HepG2 (cell line): ENCODE results near the gene NAP1L1. TPM values are rescaled to one million over a fixed set of nuclear protein-coding genes. Genes with fewer than 3 reads are reported as not detected.

Source experiments
- ATAC-seq: fragments of 200-7000 bp; cut with Tn5 transposase; 3 replicates; pipeline ENCODE4 v1.9.1; 2020; ENCODE audit warnings: mild to moderate bottlenecking, moderate library complexity
- BruUV-seq: library from RNA; stranded (reverse); fragments of 400-500 nt; replicated peaks from 2 replicates; lab custom pipeline; 2021; lab: Mats Ljungman, UMichigan
- CTCF ChIA-PET: fragments of 300-600 bp; formaldehyde crosslinking; extraction: SDS; loops from one replicate; lab custom pipeline; 2021; ENCODE audit warnings: low total read pairs, inconsistent platforms, low intra/inter-chr PET ratio; lab: Yijun Ruan, JAX
- POLR2A ChIA-PET: fragments of 350-600 bp; sonication (Branson Sonifier 250); formaldehyde crosslinking; loops from one replicate; lab custom pipeline; 2020; ENCODE audit warnings: antibody characterized with exemption, inconsistent platforms; lab: Yijun Ruan, JAX
- DNase-seq: peaks from one replicate; pipeline ENCODE4 v3.0.0-alpha.2; 2015; ENCODE audit warnings: low spot score
- FAIRE-seq: peaks from 3 replicates; lab custom pipeline; 2011; peaks lifted over from hg19 to GRCh38; lab: Jason Lieb, UNC
- H2AFZ ChIP-seq: one replicate; pipeline ENCODE4 v1.6.1; 2011; ENCODE audit warnings: low read length, inconsistent platforms
- H3K27ac ChIP-seq: fragments of 300-600 bp; 3 replicates; pipeline ENCODE4 v1.8.0; 2011; ENCODE audit warnings: mixed run types, mild to moderate bottlenecking, mixed read lengths, low read length, inconsistent platforms; ENCODE audit not compliant: insufficient read depth; ENCODE audit errors: extremely low read length
- H3K27me3 ChIP-seq, 2 experiments: fragments of 200-600 bp in 1 of 2; 2 replicates in 1 of 2; 3 replicates in 1 of 2; pipeline versions ENCODE4 v1.6.0 to v1.8.0; 2011; ENCODE audit warnings: low read length in 2 of 2, mild to moderate bottlenecking in 2 of 2, moderate library complexity in 2 of 2, inconsistent platforms in 1 of 2; ENCODE audit not compliant: insufficient read depth in 2 of 2, control insufficient read depth in 1 of 2
- H3K36me3 ChIP-seq, 2 experiments: fragments of 200-600 bp in 1 of 2; replicated peaks in 1 of 2; 2 replicates in 1 of 2; 3 replicates in 1 of 2; pipeline versions ENCODE4 v1.5.1 to v1.8.0; 2011; ENCODE audit warnings: low read length in 2 of 2, inconsistent platforms in 1 of 2; ENCODE audit not compliant: insufficient read depth in 2 of 2, control insufficient read depth in 1 of 2
- H3K4me1 ChIP-seq: 2 replicates; pipeline ENCODE4 v1.5.1; 2012; ENCODE audit warnings: low read length, inconsistent platforms; ENCODE audit not compliant: insufficient read depth
- H3K4me2 ChIP-seq: 2 replicates; pipeline ENCODE4 v1.6.0; 2011; ENCODE audit warnings: low read depth, low read length, inconsistent platforms
- H3K4me3 ChIP-seq, 3 experiments: fragments of 200-600 bp in 1 of 3; sonication (generic), shearing (Covaris generic) in 1 of 3; replicated peaks in 1 of 3; 2 replicates each; pipeline ENCODE4 v1.5.1; 2011 to 2016; ENCODE audit warnings: low read length in 3 of 3, inconsistent platforms in 2 of 3, low read depth in 2 of 3, mild to moderate bottlenecking in 2 of 3, control low read depth in 1 of 3, mixed read lengths in 1 of 3; ENCODE audit not compliant: insufficient read depth in 1 of 3
- H3K79me2 ChIP-seq: one replicate; pipeline ENCODE4 v1.6.1; 2011; ENCODE audit warnings: low read length, inconsistent platforms; ENCODE audit not compliant: insufficient read depth
- H3K9ac ChIP-seq: 2 replicates; pipeline ENCODE4 v1.6.0; 2011; ENCODE audit warnings: mild to moderate bottlenecking, low read depth, low read length, inconsistent platforms; ENCODE audit not compliant: insufficient read depth
- H3K9me3 ChIP-seq: 2 replicates; pipeline ENCODE4 v1.5.1; 2012; ENCODE audit warnings: mild to moderate bottlenecking, low read length
- H4K20me1 ChIP-seq: 2 replicates; pipeline ENCODE4 v1.6.0; 2011; ENCODE audit warnings: inconsistent platforms, mild to moderate bottlenecking, low read length, moderate library complexity; ENCODE audit not compliant: insufficient read depth
- AGO2 ChIP-seq: fragments of 200-400 bp; formaldehyde crosslinking; optimal IDR thresholded peaks from 2 replicates; pipeline ENCODE3; 2017; ENCODE audit warnings: mild to moderate bottlenecking, low read depth, low read length, moderate library complexity
- IKZF1 ChIP-seq: fragments of 450-650 bp; IDR thresholded peaks from 2 replicates; pipeline ENCODE4 v1.7.1; 2016
- NCOA1 ChIP-seq: sonication (generic); formaldehyde crosslinking; IDR thresholded peaks from 2 replicates; pipeline ENCODE4 v1.9.0; 2021; ENCODE audit warnings: missing genetic modification reagents
- RBM22 ChIP-seq: fragments of 200-400 bp; formaldehyde crosslinking; optimal IDR thresholded peaks from 2 replicates; pipeline ENCODE3; 2017; ENCODE audit warnings: mild to moderate bottlenecking, low read length, moderate library complexity
- TFDP1 ChIP-seq: IDR thresholded peaks from 2 replicates; pipeline ENCODE4 v1.6.1; 2016; ENCODE audit warnings: missing compliant biosample characterization, missing genetic modification reagents, borderline replicate concordance
- ZNF598 ChIP-seq: sonication (generic); formaldehyde crosslinking; IDR thresholded peaks from 2 replicates; pipeline ENCODE4 v1.5.1; 2020; ENCODE audit warnings: mild to moderate bottlenecking, missing genetic modification reagents, borderline replicate concordance
- ZNF747 ChIP-seq: sonication (generic); formaldehyde crosslinking; IDR thresholded peaks from 2 replicates; pipeline ENCODE4 v1.8.1; 2023; ENCODE audit warnings: missing genetic modification reagents, mild to moderate bottlenecking, borderline replicate concordance
- ZNF768 ChIP-seq: sonication (generic); formaldehyde crosslinking; IDR thresholded peaks from 2 replicates; pipeline ENCODE4 v1.4.0; 2020; ENCODE audit warnings: missing genetic modification reagents
- WGBS: methylation state at CpG from one replicate; pipeline ENCODE4 v1.1.6; 2017; ENCODE audit warnings: low lambda C conversion rate; 5-methylcytosine and 5-hydroxymethylcytosine counted together
- in situ Hi-C: cut with HindIII; loops from 2 replicates; pipeline ENCODE4 v1.10.0; 2017; ENCODE audit warnings: low pct_unique_long_range_greater_than_20kb; ENCODE audit not compliant: extremely low pct_ligation_motif_present
- intact Hi-C: fragments of 100-400 bp; cut with micrococcal nuclease; formaldehyde crosslinking; loops from one replicate; pipeline ENCODE4 v1.10.0; 2022; ENCODE audit not compliant: unreplicated experiment
- polyA plus RNA-seq, 8 experiments: library from polyadenylated mRNA; depleted of rRNA in 3 of 8; stranded (reverse) in 7 of 8; unstranded in 1 of 8; fragments of >200 nt; fragmentation: Illumina TruSeq in 4 of 8; extraction: Trizol in 4 of 8; gene quantifications; 2 replicates each; pipeline versions ENCODE4 v1.2.1 to v1.2.3, GENCODE V29; 2011 to 2016; ENCODE audit warnings: low read depth in 4 of 8, missing spikeins in 1 of 8, mixed read lengths in 1 of 8; ENCODE audit not compliant: insufficient read depth in 1 of 8
- total RNA-seq, 5 experiments: library from RNA; depleted of rRNA; stranded (reverse); fragments of >200 nt; fragmentation: Illumina TruSeq; extraction: Trizol; gene quantifications; 2 replicates each; pipeline ENCODE4 v1.2.3, GENCODE V29; 2016; ENCODE audit warnings: low read depth in 1 of 5
- TF ChIP-seq, protein P1 (sequence below): sonication (generic); formaldehyde crosslinking; IDR thresholded peaks from 2 replicates; pipeline ENCODE4 v1.4.0; 2020; ENCODE audit warnings: mild to moderate bottlenecking, missing genetic modification reagents

Gene NAP1L1
- total and polyA plus RNA-seq, 2 of the 13 experiments (the other 11 are each of a cell fraction or from before 2014, with no cell fraction given), result 207 to 309 TPM

DNA sequence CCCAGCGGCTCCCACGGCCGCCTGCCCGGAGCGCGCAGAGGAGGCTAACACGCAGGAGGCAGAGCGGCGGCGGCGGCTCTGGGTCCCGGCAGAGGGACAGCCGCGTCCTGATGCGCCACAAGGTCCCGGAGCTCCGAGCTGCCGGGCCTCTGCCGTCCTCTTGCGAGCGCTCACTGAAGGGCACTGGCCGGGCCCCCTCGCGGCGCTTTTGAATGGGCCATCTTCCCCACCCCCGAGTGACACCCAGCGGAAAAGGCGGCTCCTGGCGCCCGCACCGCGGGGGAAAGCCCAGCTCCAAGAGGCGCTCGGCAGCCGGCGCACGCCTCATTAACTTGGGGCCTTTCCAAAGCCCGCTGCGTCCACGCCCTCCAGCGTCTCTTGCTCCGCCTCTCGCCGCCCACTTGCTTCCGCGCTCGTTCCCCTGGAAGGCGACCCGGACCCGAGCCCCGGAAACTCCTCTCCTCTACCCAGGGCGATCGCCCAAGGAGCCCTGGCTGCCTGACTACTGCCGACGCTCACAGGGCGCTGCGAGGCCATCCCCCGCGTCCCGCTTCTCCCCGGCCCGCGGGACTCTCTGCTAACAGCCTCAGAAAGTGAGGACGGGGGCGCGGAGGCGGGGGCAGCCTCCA, 53.0 kb downstream of the NAP1L1 start, which contains the start of gene PHLDA1 (continued):
- TF ChIP-seq TFDP1, result peak; percentile 60
- TF ChIP-seq IKZF1, result no peak
- TF ChIP-seq ZNF768 (CRISPR knock-in tag), result peak; percentile 42
- TF ChIP-seq NCOA1 (CRISPR knock-in tag), result 0 out of 2 replicates have a peak, but pooled peaks have one; percentile 36
- TF ChIP-seq ZNF598, result peak; percentile 91

DNA sequence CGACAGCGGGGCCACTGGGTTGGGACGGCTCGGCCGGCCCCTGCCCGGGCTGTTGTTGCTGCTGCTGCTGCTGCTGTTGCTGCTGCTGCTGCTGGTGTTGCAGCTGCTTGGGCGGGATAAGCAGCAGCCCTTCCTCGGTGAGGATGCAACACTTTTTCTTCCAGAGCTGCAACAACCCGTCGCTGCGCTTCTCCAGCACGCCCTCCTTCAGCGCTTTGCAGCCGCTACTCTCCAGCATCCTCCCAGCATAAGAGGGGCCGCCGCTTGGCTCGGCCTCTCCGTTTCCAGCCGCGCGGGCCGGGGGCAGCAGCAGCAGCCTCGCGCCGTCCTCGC, 53.4 kb downstream of the NAP1L1 start:
- whole genome bisulfite sequencing, result 0% methylated on average over 1 of the region's 26 CpGs
- H3K4me3 ChIP-seq, result peak overlapping the region; percentile 97 to 99 (median 98)
- ChIA-PET CTCF (interaction anchor here (1.2 to 1.8 kb wide), 2 partner anchors 407 to 504 kb away, joined by 6 read pairs; no protein-coding TSS in a partner anchor), POLR2A (interaction anchor here (0.6 to 5.9 kb wide), 62 partner anchors 8 to 732 kb away, joined by 3 to 88 read pairs (median 5); partner anchors contain the start of genes BBS10, KRR1 and NAP1L1)
- H3K9me3 ChIP-seq, result no peaks in the 10 kb centered on the region
- H3K36me3 ChIP-seq, result no peaks in the 10 kb centered on the region; a peak in 2 of 5 replicates
- peak overlapping the region; percentile 77 for H3K4me2 ChIP-seq
- H4K20me1 ChIP-seq, result peaks cover 6% of the 10 kb centered on the region
- peaks cover 59% of the 10 kb centered on the region for H3K4me1 ChIP-seq
- no TSS peak for BruUV-seq
- H3K27me3 ChIP-seq, result peaks cover 0 to 3% of the 10 kb centered on the region in 2 experiments; a peak in 1 of 5 replicates
- in situ Hi-C loops (loop anchor here (5.0 kb wide), 2 partner anchors 404 to 519 kb away; partner anchors contain the start of gene KRR1), intact Hi-C loops (loop anchor here (1.0 to 5.0 kb wide), 7 partner anchors 40 to 520 kb away; partner anchors contain the start of gene KRR1)
- peak overlapping the region; percentile 95 for H3K27ac ChIP-seq
- peaks cover 54% of the 10 kb centered on the region for H3K79me2 ChIP-seq
- FAIRE-seq, result no peak
- no peak overlapping the region for H2AFZ ChIP-seq
- ATAC-seq, result peak; percentile 25; the same call in 2 of the 3 replicates
- peak overlapping the region; percentile 95 for H3K9ac ChIP-seq
- no peak for DNase-seq
- TF ChIP-seq RBM22 (peak; percentile 91), ZNF747 (CRISPR knock-in tag) (peak; percentile 4; the same call in 1 of the 2 replicates), AGO2 (peak; percentile 97)
- TF ChIP-seq, protein P1, sequence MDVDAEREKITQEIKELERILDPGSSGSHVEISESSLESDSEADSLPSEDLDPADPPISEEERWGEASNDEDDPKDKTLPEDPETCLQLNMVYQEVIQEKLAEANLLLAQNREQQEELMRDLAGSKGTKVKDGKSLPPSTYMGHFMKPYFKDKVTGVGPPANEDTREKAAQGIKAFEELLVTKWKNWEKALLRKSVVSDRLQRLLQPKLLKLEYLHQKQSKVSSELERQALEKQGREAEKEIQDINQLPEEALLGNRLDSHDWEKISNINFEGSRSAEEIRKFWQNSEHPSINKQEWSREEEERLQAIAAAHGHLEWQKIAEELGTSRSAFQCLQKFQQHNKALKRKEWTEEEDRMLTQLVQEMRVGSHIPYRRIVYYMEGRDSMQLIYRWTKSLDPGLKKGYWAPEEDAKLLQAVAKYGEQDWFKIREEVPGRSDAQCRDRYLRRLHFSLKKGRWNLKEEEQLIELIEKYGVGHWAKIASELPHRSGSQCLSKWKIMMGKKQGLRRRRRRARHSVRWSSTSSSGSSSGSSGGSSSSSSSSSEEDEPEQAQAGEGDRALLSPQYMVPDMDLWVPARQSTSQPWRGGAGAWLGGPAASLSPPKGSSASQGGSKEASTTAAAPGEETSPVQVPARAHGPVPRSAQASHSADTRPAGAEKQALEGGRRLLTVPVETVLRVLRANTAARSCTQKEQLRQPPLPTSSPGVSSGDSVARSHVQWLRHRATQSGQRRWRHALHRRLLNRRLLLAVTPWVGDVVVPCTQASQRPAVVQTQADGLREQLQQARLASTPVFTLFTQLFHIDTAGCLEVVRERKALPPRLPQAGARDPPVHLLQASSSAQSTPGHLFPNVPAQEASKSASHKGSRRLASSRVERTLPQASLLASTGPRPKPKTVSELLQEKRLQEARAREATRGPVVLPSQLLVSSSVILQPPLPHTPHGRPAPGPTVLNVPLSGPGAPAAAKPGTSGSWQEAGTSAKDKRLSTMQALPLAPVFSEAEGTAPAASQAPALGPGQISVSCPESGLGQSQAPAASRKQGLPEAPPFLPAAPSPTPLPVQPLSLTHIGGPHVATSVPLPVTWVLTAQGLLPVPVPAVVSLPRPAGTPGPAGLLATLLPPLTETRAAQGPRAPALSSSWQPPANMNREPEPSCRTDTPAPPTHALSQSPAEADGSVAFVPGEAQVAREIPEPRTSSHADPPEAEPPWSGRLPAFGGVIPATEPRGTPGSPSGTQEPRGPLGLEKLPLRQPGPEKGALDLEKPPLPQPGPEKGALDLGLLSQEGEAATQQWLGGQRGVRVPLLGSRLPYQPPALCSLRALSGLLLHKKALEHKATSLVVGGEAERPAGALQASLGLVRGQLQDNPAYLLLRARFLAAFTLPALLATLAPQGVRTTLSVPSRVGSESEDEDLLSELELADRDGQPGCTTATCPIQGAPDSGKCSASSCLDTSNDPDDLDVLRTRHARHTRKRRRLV, result peak; percentile 46; the same call in 1 of the 2 replicates
